Measurements from ENCODE around the gene TRAPPC2B. TPM values are rescaled to one million over a fixed set of nuclear protein-coding genes. Genes with fewer than 3 reads are reported as not detected.
"Not testable (repeated sequence)": the region's sequence is repeated elsewhere in the genome, so short reads cannot be mapped to it uniquely, and the experiment has no call there.

The TRAPPC2B gene
- total and polyA plus RNA-seq, 4 donors: 2.8 to 6.1 (median 3.6) TPM

- WGBS: 96% methylated on average over 6 of the region's 6 CpGs
- TF ChIP-seq FOXA2 (IDR thresholded peaks at IDR 0.05): no peak
- Histone ChIP-seq H3K36me3 (ENCODE audit: control insufficient read depth in 4 of 4, insufficient read depth in 3 of 4, low read depth in 1 of 4, low read length in 3 of 4) (peaks cover 2 to 45% (median 42%) of the 10 kb centered on the region in 4 donors), H3K4me3 (ENCODE audit: low read depth in 1 of 3, low read length in 3 of 3) (peak overlapping the region in 2 of 3 donors; percentile 46 to 63), H3K9me3 (ENCODE audit: control insufficient read depth in 4 of 4, low read length in 3 of 4) (peaks cover 20 to 52% (median 39%) of the 10 kb centered on the region in 4 donors), H3K27me3 (ENCODE audit: control insufficient read depth in 4 of 4, insufficient read depth in 4 of 4, low read length in 3 of 4) (no peaks in the 10 kb centered on the region), H3K27ac (ENCODE audit: low read depth in 1 of 2, low read length in 2 of 2) (no peak overlapping the region), H3K9ac (ENCODE audit: low read depth in 1 of 2, low read length in 2 of 2) (no peak overlapping the region), H3K4me1 (ENCODE audit: control insufficient read depth in 4 of 4, insufficient read depth in 4 of 4, low read length in 3 of 4) (no peaks in the 10 kb centered on the region)
- DNase-seq (ENCODE audit: low spot score): no peak
Observed at GRCh38 chr19:57374179-57374578, 10.8 kb downstream of the TRAPPC2B start.

GRCh38 chr19:57374647-57375046, 11.3 kb downstream of the TRAPPC2B start:
- not testable (repeated sequence) for H3K9ac ChIP-seq (ENCODE audit: low read depth in 1 of 2, low read length in 2 of 2); DNase-seq (ENCODE audit: low spot score); H3K27ac ChIP-seq (ENCODE audit: low read depth in 1 of 2, low read length in 2 of 2); H3K4me1 ChIP-seq (ENCODE audit: control insufficient read depth in 4 of 4, insufficient read depth in 4 of 4, low read length in 3 of 4); H3K27me3 ChIP-seq (ENCODE audit: control insufficient read depth in 4 of 4, insufficient read depth in 4 of 4, low read length in 3 of 4)
- H3K4me3 ChIP-seq (ENCODE audit: low read depth in 1 of 3, low read length in 3 of 3): peak overlapping the region in 1 of 3 donors; percentile 27
- H3K36me3 ChIP-seq (ENCODE audit: control insufficient read depth in 4 of 4, insufficient read depth in 3 of 4, low read depth in 1 of 4, low read length in 3 of 4): peaks cover 2 to 45% (median 42%) of the 10 kb centered on the region in 4 donors
- H3K9me3 ChIP-seq (ENCODE audit: control insufficient read depth in 4 of 4, low read length in 3 of 4): peaks cover 21 to 56% (median 42%) of the 10 kb centered on the region in 4 donors
- 97% methylated on average over 2 of the region's 2 CpGs for WGBS

- Histone ChIP-seq H3K27me3 (ENCODE audit: control insufficient read depth in 4 of 4, insufficient read depth in 4 of 4, low read length in 3 of 4) (no peaks in the 10 kb centered on the region), H3K9ac (ENCODE audit: low read depth in 1 of 2, low read length in 2 of 2) (no peak overlapping the region), H3K4me3 (ENCODE audit: low read depth in 1 of 3, low read length in 3 of 3) (no peak overlapping the region), H3K4me1 (ENCODE audit: control insufficient read depth in 4 of 4, insufficient read depth in 4 of 4, low read length in 3 of 4) (no peaks in the 10 kb centered on the region), H3K27ac (ENCODE audit: low read depth in 1 of 2, low read length in 2 of 2) (no peak overlapping the region), H3K36me3 (ENCODE audit: control insufficient read depth in 4 of 4, insufficient read depth in 3 of 4, low read depth in 1 of 4, low read length in 3 of 4) (peaks cover 2 to 45% (median 42%) of the 10 kb centered on the region in 4 donors), H3K9me3 (ENCODE audit: control insufficient read depth in 4 of 4, low read length in 3 of 4) (peaks cover 24 to 65% (median 51%) of the 10 kb centered on the region in 4 donors)
- no peak for TF ChIP-seq RAD21 (IDR thresholded peaks at IDR 0.05)
- 94% methylated on average over 6 of the region's 6 CpGs for WGBS
- DNase-seq (ENCODE audit: low spot score): no peak
Observed at GRCh38 chr19:57376151-57376550, 12.8 kb downstream of the TRAPPC2B start.

- peaks cover 26 to 61% (median 44%) of the 10 kb centered on the region in 4 donors for H3K9me3 ChIP-seq (ENCODE audit: control insufficient read depth in 4 of 4, low read length in 3 of 4)
- peak overlapping the region in 2 of 3 donors; percentile 44 to 55 for H3K4me3 ChIP-seq (ENCODE audit: low read depth in 1 of 3, low read length in 3 of 3)
- no peak overlapping the region for H3K9ac ChIP-seq (ENCODE audit: low read depth in 1 of 2, low read length in 2 of 2)
- no peak for DNase-seq (ENCODE audit: low spot score)
- 96% methylated on average over 3 of the region's 3 CpGs for WGBS
- no peak overlapping the region for H3K27ac ChIP-seq (ENCODE audit: low read depth in 1 of 2, low read length in 2 of 2)
- H3K4me1 ChIP-seq (ENCODE audit: control insufficient read depth in 4 of 4, insufficient read depth in 4 of 4, low read length in 3 of 4): no peaks in the 10 kb centered on the region
- H3K27me3 ChIP-seq (ENCODE audit: control insufficient read depth in 4 of 4, insufficient read depth in 4 of 4, low read length in 3 of 4): no peaks in the 10 kb centered on the region
- H3K36me3 ChIP-seq (ENCODE audit: control insufficient read depth in 4 of 4, insufficient read depth in 3 of 4, low read depth in 1 of 4, low read length in 3 of 4): peaks cover 2 to 34% (median 28%) of the 10 kb centered on the region in 4 donors
- no peak for TF ChIP-seq JUND (IDR thresholded peaks at IDR 0.05)
- no peak for TF ChIP-seq YY1 (IDR thresholded peaks at IDR 0.05)
- TF ChIP-seq FOXA1 (IDR thresholded peaks at IDR 0.05): no peak
- TF ChIP-seq NR2F2 (IDR thresholded peaks at IDR 0.05): no peak
- TF ChIP-seq RXRA (IDR thresholded peaks at IDR 0.05): no peak
- no peak for TF ChIP-seq MAX (IDR thresholded peaks at IDR 0.05)
- no peak for TF ChIP-seq ATF3 (IDR thresholded peaks at IDR 0.05)
- TF ChIP-seq FOXA2 (IDR thresholded peaks at IDR 0.05): no peak
- no peak for TF ChIP-seq ZBTB33 (IDR thresholded peaks at IDR 0.05)
- no peak for TF ChIP-seq GABPA (IDR thresholded peaks at IDR 0.05 in 1 of 2, conservative IDR thresholded peaks at IDR 0.05 in 1 of 2)
- no peak for TF ChIP-seq RAD21 (IDR thresholded peaks at IDR 0.05)
- TF ChIP-seq SP1 (IDR thresholded peaks at IDR 0.05): no peak
- no peak for TF ChIP-seq HNF4A (conservative IDR thresholded peaks at IDR 0.05)
- TF ChIP-seq EGR1 (IDR thresholded peaks at IDR 0.05; ENCODE audit: low read depth in 2 of 2): no peak
- no peak for TF ChIP-seq TAF1 (conservative IDR thresholded peaks at IDR 0.05)
- no peak for TF ChIP-seq CTCF (IDR thresholded peaks at IDR 0.05; ENCODE audit: low read depth, low read length, missing input control)
Observed at GRCh38 chr19:57377498-57378146, 14.3 kb downstream of the TRAPPC2B start.

Measured in liver (tissue), 9 donors.